Tongue (tissue), 2 donors: ENCODE measurements around the gene LBP. TPM values are rescaled to one million over a fixed set of nuclear protein-coding genes. Genes with fewer than 3 reads are reported as not detected.
"Not testable (repeated sequence)": the region's sequence is repeated elsewhere in the genome, so short reads cannot be mapped to it uniquely, and the experiment has no call there.

Experiments used
- DNase-seq: peaks from one replicate; pipeline ENCODE4 v3.0.0-alpha.2; 2015
- total RNA-seq: library from RNA; depleted of rRNA; stranded (reverse); fragments of >200 nt; gene quantifications from one replicate; pipeline ENCODE4 v1.2.3, GENCODE V29; 2014

The LBP gene
- total RNA-seq, 1 donor from 2014 or later, result not detected

- no peak for DNase-seq
Measured at GRCh38 chr20:38349856-38350255, 3.6 kb downstream of the LBP start.

DNA sequence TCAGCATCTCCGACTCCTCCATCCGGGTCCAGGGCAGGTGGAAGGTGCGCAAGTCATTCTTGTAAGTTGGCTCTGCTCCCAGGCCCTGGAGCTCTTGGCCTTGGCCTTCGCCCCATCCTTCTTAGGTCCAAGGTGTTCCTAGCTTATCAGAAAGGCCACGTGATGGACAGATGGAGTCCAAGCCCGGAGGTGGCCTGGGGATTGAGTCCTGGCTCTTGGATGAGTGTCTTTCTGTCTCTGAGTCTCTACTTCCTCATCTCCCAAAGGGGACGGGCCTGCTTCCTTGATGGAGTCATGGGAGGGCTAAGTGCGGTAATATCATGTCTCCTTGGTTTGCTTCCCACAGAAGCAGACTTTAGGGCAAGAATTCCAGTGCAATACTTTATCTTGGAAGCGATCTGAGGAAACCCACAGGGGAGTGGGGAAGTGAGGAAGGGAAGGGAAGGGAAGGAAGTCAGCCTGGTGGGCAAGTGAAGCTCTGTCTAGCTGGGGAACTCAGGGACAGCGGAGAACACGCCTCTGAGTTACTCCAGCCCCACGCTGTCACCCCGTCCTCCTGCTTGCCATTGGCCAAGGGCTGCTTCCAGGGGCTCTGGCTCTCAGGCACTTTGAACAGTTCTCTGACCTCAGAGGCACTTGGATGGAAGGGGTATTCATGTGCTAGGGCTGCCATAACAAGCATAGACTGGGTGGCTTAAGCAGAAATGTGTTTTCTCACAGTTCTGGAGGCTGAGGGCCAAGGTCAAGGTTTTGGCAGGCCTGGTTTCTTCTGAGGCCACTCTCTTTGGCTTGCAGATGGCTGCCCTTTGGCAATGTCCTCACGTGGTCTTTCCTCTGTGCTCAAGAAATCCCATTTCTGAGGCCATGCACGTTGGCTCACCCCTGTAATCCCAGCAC is 4.8 kb downstream of the LBP start:
- no peak for DNase-seq

DNA sequence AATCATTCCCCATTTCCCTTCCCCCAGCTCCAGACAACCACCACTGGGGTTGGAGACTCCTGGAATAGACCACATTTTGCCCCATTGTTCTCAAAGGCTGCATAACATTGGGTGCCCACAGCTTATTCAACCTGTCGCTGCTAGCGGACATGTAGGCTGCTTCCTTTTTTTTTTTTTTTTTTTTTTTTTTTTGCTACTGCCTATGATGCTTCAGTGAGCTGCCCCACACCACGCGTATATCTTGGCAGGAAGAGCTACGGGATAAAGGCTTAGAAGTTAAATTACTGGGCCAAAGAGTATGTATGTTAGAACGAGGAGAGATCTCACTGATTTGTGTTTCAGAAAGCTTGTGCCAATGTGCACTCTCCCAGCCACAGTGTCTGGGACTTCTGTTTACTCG is 7.0 kb downstream of the LBP start:
- DNase-seq, result no peak

- DNase-seq, result no peak
Measured at GRCh38 chr20:38354227-38354626, 7.9 kb downstream of the LBP start.

- DNase-seq, result no peak
Measured at GRCh38 chr20:38355161-38356012, 9.1 kb downstream of the LBP start.

GRCh38 chr20:38357653-38358207 is 11.4 kb downstream of the LBP start:
- no peak for DNase-seq

GRCh38 chr20:38358556-38358955 is 12.3 kb downstream of the LBP start:
- no peak for DNase-seq

DNA sequence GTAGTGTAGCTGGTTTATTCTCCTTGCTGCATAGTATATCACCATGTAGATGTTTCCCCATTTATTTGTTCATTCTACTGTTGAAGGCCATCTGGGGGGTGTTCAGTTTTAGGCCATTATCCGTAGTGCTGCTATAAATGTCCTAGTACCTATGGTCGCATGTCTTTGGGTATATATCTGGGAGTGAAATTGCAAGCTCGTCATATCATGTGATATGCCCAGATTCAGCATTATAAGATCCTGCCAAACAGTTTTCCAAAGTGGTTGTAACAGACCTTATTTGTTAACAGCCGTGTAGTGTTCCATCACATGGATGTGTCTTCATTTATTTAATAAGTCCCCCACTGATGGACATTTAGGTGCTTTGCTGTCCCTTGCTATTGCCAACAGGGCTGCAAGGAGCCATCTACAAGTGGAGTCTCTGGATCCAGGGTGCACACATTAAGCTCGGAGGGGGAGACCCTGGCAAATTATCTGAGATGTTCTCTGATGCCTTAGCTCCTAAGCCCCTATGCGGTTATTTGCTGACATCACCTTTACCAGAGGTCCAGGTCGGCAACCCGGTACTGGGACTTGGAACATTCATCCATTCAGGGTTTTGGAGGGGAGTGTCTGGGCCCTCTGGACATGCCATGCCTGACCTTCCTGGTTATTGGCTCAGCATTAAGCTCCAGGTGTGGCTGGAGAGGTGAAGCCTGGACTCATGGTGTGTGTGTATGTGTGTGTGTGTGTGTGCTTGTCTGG is 16.9 kb downstream of the LBP start:
- no peak for DNase-seq

- DNase-seq, result no peak
Measured at GRCh38 chr20:38369389-38369788, 23.1 kb downstream of the LBP start.

DNA sequence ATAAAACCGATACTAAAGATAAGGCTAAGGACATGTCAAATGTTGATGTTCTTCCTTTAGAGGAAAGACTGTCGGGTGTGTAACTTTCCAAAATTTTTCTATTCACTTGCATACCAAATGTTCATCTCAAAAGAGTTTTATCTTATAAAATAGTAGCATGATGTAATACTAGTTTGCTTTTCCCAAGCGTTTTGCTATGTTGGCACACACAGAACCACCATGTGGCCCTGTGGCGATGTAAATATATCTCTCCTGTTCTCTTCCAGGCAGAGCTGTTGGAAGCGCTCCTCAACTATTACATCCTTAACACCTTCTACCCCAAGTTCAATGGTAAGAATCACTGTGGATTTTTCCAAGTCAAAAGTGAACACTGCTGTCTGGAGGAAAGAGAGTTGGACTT is 26.5 kb downstream of the LBP start:
- no peak for DNase-seq

DNA sequence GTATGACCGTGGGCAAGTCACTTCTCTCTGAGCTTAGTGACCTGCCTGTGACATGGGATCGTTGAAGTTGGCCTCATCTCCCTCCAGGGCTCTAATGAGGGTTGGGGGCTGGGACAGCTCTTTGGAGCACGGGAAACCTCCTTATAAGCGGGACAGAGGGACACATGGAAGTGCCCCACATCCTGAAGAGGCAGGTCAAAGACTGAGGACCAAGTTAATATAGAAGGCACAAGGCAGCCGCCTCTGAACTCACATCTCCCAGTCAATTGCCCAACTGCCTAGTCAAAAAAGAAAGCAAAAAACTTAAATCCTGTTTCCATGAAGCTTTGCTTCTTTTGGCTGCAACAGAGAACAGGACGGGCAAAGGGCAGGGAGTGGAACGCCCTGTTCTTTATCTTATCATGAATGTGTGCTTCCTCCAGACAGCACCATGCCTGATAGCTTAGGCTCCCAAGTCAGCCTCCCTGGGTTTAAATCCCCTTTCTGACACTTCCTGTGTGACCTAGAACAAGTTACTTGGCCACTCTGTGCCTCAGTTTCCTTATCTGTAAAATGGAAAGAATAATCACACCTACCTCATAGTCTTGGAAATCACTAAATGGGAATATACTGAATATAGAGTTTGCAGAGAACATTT is 27.1 kb downstream of the LBP start:
- no peak for DNase-seq

DNA sequence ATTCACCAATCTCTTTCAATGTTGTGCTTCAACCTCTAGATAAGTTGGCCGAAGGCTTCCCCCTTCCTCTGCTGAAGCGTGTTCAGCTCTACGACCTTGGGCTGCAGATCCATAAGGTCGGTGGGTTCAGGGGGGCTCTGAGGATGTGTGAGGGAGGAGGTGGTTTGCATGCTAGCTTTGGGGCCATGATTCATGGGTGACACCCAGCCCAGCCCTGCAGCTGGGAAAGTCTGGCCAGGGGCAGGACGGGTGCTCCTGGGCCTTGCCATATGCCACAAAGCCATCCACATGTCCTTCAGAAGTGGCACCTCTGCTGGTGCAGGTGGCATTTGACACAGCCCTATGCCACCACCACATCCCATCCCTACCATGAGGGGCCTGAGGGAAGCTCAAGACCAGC is 27.6 kb downstream of the LBP start:
- no peak for DNase-seq

DNA sequence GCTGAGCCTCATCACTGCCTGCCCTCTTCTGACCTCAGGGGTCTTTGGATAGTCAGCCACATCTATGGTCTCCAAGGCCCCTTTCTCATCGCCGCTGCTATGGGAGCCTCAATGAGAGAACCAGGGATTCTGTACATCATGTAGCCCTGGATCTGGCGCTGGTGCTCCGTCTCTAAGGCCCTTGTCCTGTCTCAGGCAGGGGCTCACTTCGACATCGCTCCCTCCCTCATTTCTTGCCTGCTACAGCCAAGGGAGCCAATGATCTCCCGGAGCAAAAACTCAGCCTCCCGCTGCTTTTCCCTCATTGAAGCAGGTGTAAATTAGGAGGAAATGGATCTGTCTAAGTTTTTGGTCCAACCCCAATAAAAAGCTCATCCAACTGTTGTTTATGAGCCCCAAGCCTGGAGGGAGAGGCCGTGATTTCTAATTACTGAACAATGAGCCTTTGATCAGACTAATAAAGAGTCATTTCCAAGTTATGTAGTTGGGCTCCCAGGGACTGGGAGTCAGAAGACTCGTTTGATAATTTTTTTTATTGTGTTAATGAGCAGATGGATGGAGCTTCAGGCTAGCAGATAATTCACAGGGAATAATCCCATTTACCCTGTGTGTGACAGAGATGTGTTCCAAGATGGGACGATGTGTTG is 30.9 kb downstream of the LBP start:
- DNase-seq, result no peak

DNA sequence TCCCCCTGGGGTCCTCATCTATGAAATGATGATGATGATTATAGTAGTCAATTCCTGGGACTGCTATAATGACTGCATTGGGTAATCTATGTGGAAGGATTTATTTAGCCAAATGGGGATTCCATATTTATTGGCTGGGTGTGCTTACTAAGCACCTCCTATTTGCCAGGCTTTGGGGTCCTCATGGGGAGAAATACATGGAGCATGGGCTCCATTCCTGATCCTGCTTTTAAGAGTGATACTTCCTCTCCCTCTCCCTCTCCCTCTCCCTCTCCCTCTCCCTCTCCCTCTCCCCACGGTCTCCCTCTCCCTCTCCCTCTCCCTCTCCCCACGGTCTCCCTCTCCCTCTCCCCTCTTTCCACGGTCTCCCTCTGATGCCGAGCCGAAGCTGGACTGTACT is 31.6 kb downstream of the LBP start:
- DNase-seq, result not testable (repeated sequence)

- DNase-seq, result no peak
Measured at GRCh38 chr20:38383147-38383546, 36.9 kb downstream of the LBP start.

GRCh38 chr20:38386004-38386403 is 39.7 kb downstream of the LBP start:
- no peak for DNase-seq

DNA sequence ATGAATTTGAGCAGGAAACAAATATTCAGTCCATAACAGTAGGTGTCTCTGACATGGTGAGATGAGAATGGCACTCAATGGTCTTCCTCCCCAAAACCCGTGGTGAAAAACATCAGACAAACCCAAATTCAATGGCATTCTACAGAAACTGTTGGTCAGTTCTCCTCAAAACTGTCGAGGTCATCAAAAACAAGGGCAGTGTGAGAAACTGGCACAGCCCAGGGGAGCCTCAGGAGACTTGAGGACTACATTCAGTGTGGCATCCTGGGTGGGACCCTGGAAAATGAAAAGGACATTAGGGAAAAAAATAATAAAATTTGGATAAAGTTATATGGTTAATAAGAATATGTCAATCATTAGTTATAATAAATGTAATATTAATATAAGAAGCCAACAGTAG is 40.6 kb downstream of the LBP start:
- DNase-seq, result no peak

- DNase-seq, result no peak
Measured at GRCh38 chr20:38387953-38388352, 41.7 kb downstream of the LBP start.

- no peak for DNase-seq
Measured at GRCh38 chr20:38392356-38392755, 46.1 kb downstream of the LBP start.

DNA sequence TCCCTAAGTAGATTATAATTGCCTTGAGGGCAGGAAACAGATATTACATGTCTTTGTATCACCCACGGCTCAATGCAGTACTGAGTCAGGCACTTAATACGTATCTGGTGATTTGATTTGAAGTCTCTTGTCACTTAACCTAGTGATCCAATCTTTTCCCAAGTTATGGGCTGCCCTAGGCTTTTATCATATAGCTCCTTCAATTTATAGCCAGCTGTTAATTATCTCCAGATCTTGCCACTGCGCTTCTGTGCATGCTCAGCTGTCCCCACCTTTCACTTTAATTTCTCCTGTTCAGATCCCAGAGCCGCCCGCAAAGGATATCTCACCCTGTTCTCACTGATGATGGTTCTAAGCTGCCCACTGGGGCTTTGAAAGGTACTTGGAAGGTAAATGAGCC is 47.0 kb downstream of the LBP start:
- DNase-seq, result no peak

GRCh38 chr20:38395165-38395564 is 48.9 kb downstream of the LBP start:
- DNase-seq, result no peak
